A673 (cell line): Measurements from ENCODE around the gene LHFPL5.

ENCODE experiments used
- CTCF ChIP-seq: fragments of 300-800, 200-600 bp; sonication (generic); conservative IDR thresholded peaks from 2 replicates; pipeline ENCODE4 v1.5.1; 2017; ENCODE audit warnings: low read depth, mild to moderate bottlenecking, antibody characterized with exemption, low read length, moderate library complexity, mixed read lengths
- EZH2 ChIP-seq: fragments of 200-600 bp; sonication (generic); IDR thresholded peaks from 2 replicates; pipeline ENCODE4 v1.6.1; 2017; ENCODE audit warnings: borderline replicate concordance, low read depth, mild to moderate bottlenecking, mixed read lengths, antibody characterized with exemption, low read length; ENCODE audit not compliant: poor library complexity, severe bottlenecking

GRCh38 chr6:35780719-35781118, 24.4 kb upstream of the LHFPL5 start, which contains the start of gene CLPSL1:
- no peak for TF ChIP-seq CTCF
- no peak for TF ChIP-seq EZH2
